ENCODE data around the gene SLC2A4.

GRCh38 chr17:7325031-7325528 lies 43.6 kb downstream of the SLC2A4 start:
- no peak for TF ChIP-seq CTCF (conservative IDR thresholded peaks at IDR 0.05; ENCODE audit: low read depth in 2 of 2)
- TF ChIP-seq EZH2 (IDR thresholded peaks at IDR 0.05; ENCODE audit: low read depth, unreplicated experiment) = no peak
- no peak for TF ChIP-seq POLR2AphosphoS5 (IDR thresholded peaks at IDR 0.05; ENCODE audit: low read depth)
- no peak for TF ChIP-seq REST (IDR thresholded peaks at IDR 0.05; ENCODE audit: unreplicated experiment)
- no peak for TF ChIP-seq EZH2phosphoT487 (IDR thresholded peaks at IDR 0.05; ENCODE audit: unreplicated experiment)
- no peak for TF ChIP-seq ETS1 (IDR thresholded peaks at IDR 0.05)
- no peak for TF ChIP-seq JUNB (IDR thresholded peaks at IDR 0.05; ENCODE audit: unreplicated experiment)
- TF ChIP-seq ZNF331 (CRISPR knock-in tag; IDR thresholded peaks at IDR 0.05; ENCODE audit: low read depth) = no peak
- no peak for TF ChIP-seq STAT1 (IDR thresholded peaks at IDR 0.05; ENCODE audit: unreplicated experiment)
- TF ChIP-seq CREB1 (CRISPR knock-in tag; IDR thresholded peaks at IDR 0.05; ENCODE audit: low read depth) = no peak
- TF ChIP-seq ZNF114 (CRISPR knock-in tag; IDR thresholded peaks at IDR 0.05) = no peak
- no peak for TF ChIP-seq NANOG (IDR thresholded peaks at IDR 0.05; ENCODE audit: borderline replicate concordance)
- TF ChIP-seq ZNF462 (CRISPR knock-in tag; IDR thresholded peaks at IDR 0.05) = no peak

All from GM23338 (cell line).